Neural progenitor cell (in vitro differentiated cells): Measurements from ENCODE around the gene AUNIP. TPM values are rescaled to one million over a fixed set of nuclear protein-coding genes. Genes with fewer than 3 reads are reported as not detected.

ENCODE experiments used
- DNase-seq: peaks from one replicate; pipeline ENCODE4 v3.0.0-alpha.2; 2016; ENCODE audit warnings: low spot score
- H2AFZ ChIP-seq: fragments of 200-600 bp; sonication (generic); replicated peaks from 2 replicates; pipeline ENCODE4 v1.6.1; 2016; ENCODE audit warnings: antibody characterized with exemption
- H3F3A ChIP-seq: fragments of 200-600 bp; sonication (generic); 2 replicates; pipeline ENCODE4 v1.6.1; 2016; ENCODE audit warnings: antibody characterized with exemption, low read depth
- H3K27ac ChIP-seq: fragments of 200-600 bp; sonication (generic); 2 replicates; pipeline ENCODE4 v1.5.1; 2016; ENCODE audit warnings: mild to moderate bottlenecking
- H3K27me3 ChIP-seq: fragments of 200-600 bp; sonication (generic); 2 replicates; pipeline ENCODE4 v1.6.1; 2016; ENCODE audit warnings: mild to moderate bottlenecking, moderate library complexity
- H3K36me3 ChIP-seq: fragments of 200-600 bp; sonication (generic); 2 replicates; pipeline ENCODE4 v1.5.1; 2016
- H3K4me1 ChIP-seq: fragments of 200-600 bp; sonication (generic); 2 replicates; pipeline ENCODE4 v1.6.1; 2016; ENCODE audit warnings: mixed run types
- H3K4me2 ChIP-seq: fragments of 200-600 bp; sonication (generic); 2 replicates; pipeline ENCODE4 v1.6.1; 2016
- H3K4me3 ChIP-seq: fragments of 200-600 bp; sonication (generic); 2 replicates; pipeline ENCODE4 v1.5.1; 2016
- H3K79me2 ChIP-seq: fragments of 200-600 bp; sonication (generic); 2 replicates; pipeline ENCODE4 v1.6.1; 2016; ENCODE audit warnings: low read depth
- H3K9ac ChIP-seq: fragments of 200-600 bp; sonication (generic); 2 replicates; pipeline ENCODE4 v1.6.1; 2016
- H3K9me3 ChIP-seq: fragments of 200-600 bp; sonication (generic); 2 replicates; pipeline ENCODE4 v1.5.1; 2016; ENCODE audit warnings: low read depth
- H4K20me1 ChIP-seq: fragments of 200-600 bp; sonication (generic); 2 replicates; pipeline ENCODE4 v1.6.1; 2016; ENCODE audit warnings: low read depth
- H3K27ac Mint-ChIP-seq: 3 replicates; pipeline ENCODE4 v1.8.0; 2021; ENCODE audit warnings: mixed read lengths
- H3K27me3 Mint-ChIP-seq: 2 replicates; pipeline ENCODE4 v1.8.0; 2022; ENCODE audit warnings: low read depth, mild to moderate bottlenecking, inconsistent platforms, moderate library complexity, mixed read lengths; ENCODE audit not compliant: insufficient read depth
- H3K36me3 Mint-ChIP-seq: 3 replicates; pipeline ENCODE4 v1.8.0; 2021; ENCODE audit warnings: mixed read lengths
- H3K4me1 Mint-ChIP-seq: 3 replicates; pipeline ENCODE4 v1.8.0; 2021; ENCODE audit warnings: mixed read lengths
- H3K4me3 Mint-ChIP-seq: 3 replicates; pipeline ENCODE4 v1.8.0; 2021; ENCODE audit warnings: mild to moderate bottlenecking, moderate library complexity, mixed read lengths
- H3K9me3 Mint-ChIP-seq: 3 replicates; pipeline ENCODE4 v1.8.0; 2020; ENCODE audit warnings: mixed read lengths
- CTCF ChIP-seq: fragments of 200-600 bp; sonication (generic); IDR thresholded peaks from 2 replicates; pipeline ENCODE4 v1.5.1; 2017; ENCODE audit warnings: antibody characterized with exemption, mild to moderate bottlenecking
- EZH2 ChIP-seq: fragments of 200-600 bp; sonication (generic); IDR thresholded peaks from 2 replicates; pipeline ENCODE4 v1.6.1; 2017; ENCODE audit warnings: antibody characterized with exemption, mild to moderate bottlenecking, moderate library complexity
- EZH2phosphoT487 ChIP-seq: fragments of 200-600 bp; sonication (generic); IDR thresholded peaks from 2 replicates; pipeline ENCODE4 v1.6.1; 2017; ENCODE audit warnings: antibody characterized with exemption
- total RNA-seq: library from RNA; depleted of rRNA; stranded (reverse); fragments of >200 nt; gene quantifications from 2 replicates; pipeline ENCODE4 v1.2.3, GENCODE V29; 2015; ENCODE audit warnings: low replicate concordance

The AUNIP gene
- total RNA-seq, 1 donor from 2014 or later: 15.2 TPM

DNA sequence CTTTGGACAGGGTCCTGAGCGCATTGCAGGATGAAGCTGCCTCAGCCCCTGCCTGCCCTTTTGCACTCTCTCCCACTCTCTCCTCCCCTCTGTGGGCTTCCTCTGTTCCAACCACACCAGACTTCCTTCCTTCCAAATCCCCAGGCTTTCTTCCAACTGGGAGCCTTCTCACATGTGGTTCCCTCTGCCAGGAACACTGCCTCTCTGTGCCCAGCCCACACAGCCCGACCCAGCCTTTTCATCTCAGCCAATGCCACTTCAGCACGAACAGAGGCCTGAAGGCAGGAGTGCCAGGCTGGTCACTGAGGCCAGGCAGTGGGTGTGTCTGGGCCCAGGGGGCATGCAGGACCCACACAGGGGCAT is 53.4 kb downstream of the AUNIP start:
- H3K9me3 Mint-ChIP-seq: no peaks in the 10 kb centered on the region
- TF ChIP-seq EZH2phosphoT487 (no peak), CTCF (no peak), EZH2 (no peak)
- no peaks in the 10 kb centered on the region for H3K36me3 ChIP-seq
- no peak overlapping the region for H3K4me2 ChIP-seq
- peaks cover 39% of the 10 kb centered on the region for H4K20me1 ChIP-seq
- peaks cover 26% of the 10 kb centered on the region for H3F3A ChIP-seq
- peaks cover 9% of the 10 kb centered on the region for H3K36me3 Mint-ChIP-seq
- H3K9me3 ChIP-seq: no peaks in the 10 kb centered on the region
- no peak overlapping the region for H3K27ac ChIP-seq
- H3K4me3 ChIP-seq: no peak overlapping the region
- peaks cover 25% of the 10 kb centered on the region for H3K4me1 ChIP-seq
- H3K4me3 Mint-ChIP-seq: no peak overlapping the region
- peaks cover 9% of the 10 kb centered on the region for H3K27me3 Mint-ChIP-seq
- peaks cover 26% of the 10 kb centered on the region for H3K79me2 ChIP-seq
- no peak overlapping the region for H3K9ac ChIP-seq
- no peak overlapping the region for H2AFZ ChIP-seq
- peaks cover 41% of the 10 kb centered on the region for H3K4me1 Mint-ChIP-seq
- H3K27me3 ChIP-seq: no peaks in the 10 kb centered on the region
- DNase-seq: no peak
- H3K27ac Mint-ChIP-seq: peak overlapping the region; percentile 9

DNA sequence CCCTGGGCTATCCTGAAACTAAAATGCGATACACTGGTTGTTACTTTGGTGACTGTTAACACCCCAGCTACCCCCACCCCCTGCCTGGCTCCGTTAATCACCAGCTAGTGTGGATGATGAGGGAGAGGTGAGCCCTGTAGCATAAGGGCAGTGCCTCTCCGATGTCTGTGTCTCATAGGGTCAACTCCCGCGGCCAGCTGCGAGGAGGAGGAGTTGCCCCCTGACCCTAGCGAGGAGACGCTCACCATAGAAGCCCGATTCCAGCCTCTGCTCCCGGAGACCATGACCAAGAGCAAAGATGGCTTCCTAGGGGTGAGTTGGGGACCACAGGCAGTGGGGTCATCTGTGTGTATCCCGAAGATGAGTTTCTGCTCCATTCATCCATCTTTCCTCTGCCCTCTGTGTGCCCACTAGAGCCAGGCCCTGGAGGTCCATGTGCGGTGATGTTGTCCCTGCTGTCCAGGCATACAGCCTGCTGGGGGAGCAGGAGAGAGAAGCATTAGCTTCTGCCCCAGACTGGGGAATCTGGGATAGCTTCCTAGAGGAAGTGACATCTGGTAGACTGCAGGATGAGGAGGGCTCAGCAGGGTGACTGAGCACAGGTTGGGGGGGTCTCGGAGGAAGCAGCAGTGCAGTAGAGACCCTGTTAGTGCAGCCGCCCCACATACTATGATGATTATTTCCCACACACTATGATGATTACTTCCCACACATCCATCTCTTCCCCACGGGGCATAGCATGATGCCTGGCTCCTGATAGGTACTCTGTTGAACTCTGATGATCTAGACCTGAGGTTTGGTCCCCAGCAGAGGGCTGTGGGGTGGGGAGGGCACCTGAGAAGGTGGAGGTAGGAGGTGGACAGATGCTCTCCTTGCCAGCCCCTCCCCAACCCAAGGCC is 54.0 kb downstream of the AUNIP start:
- TF ChIP-seq CTCF: no peak
- no peak for TF ChIP-seq EZH2
- TF ChIP-seq EZH2phosphoT487: no peak
- Mint-ChIP-seq H3K4me1 (peaks cover 40% of the 10 kb centered on the region), H3K36me3 (peaks cover 9% of the 10 kb centered on the region), H3K27ac (peak overlapping the region; percentile 78), H3K4me3 (peak overlapping the region; percentile 65), H3K27me3 (peaks cover 9% of the 10 kb centered on the region), H3K9me3 (no peaks in the 10 kb centered on the region)
- peaks cover 26% of the 10 kb centered on the region for H3K4me1 ChIP-seq
- H3K4me3 ChIP-seq: no peak overlapping the region
- DNase-seq: no peak
- peaks cover 26% of the 10 kb centered on the region for H3F3A ChIP-seq
- H3K36me3 ChIP-seq: no peaks in the 10 kb centered on the region
- no peaks in the 10 kb centered on the region for H3K27me3 ChIP-seq
- no peak overlapping the region for H2AFZ ChIP-seq
- H3K4me2 ChIP-seq: no peak overlapping the region
- no peaks in the 10 kb centered on the region for H3K9me3 ChIP-seq
- peaks cover 34% of the 10 kb centered on the region for H4K20me1 ChIP-seq
- H3K27ac ChIP-seq: no peak overlapping the region
- no peak overlapping the region for H3K9ac ChIP-seq
- peaks cover 31% of the 10 kb centered on the region for H3K79me2 ChIP-seq

GRCh38 chr1:25804244-25804963 is 54.9 kb downstream of the AUNIP start:
- peaks cover 31% of the 10 kb centered on the region for H3K4me1 ChIP-seq
- H3K36me3 ChIP-seq: no peaks in the 10 kb centered on the region
- H3K4me2 ChIP-seq: peak overlapping the region; percentile 24
- Mint-ChIP-seq H3K9me3 (no peaks in the 10 kb centered on the region), H3K27ac (peak overlapping the region; percentile 78), H3K36me3 (peaks cover 6% of the 10 kb centered on the region), H3K4me3 (peak overlapping the region; percentile 65), H3K27me3 (peaks cover 11% of the 10 kb centered on the region), H3K4me1 (peaks cover 43% of the 10 kb centered on the region)
- peak overlapping the region; percentile 38 for H3K27ac ChIP-seq
- H4K20me1 ChIP-seq: peaks cover 33% of the 10 kb centered on the region
- DNase-seq: peak; percentile 25
- H3K9ac ChIP-seq: no peak overlapping the region
- H3F3A ChIP-seq: peaks cover 26% of the 10 kb centered on the region
- H2AFZ ChIP-seq: no peak overlapping the region
- no peaks in the 10 kb centered on the region for H3K9me3 ChIP-seq
- H3K4me3 ChIP-seq: no peak overlapping the region
- TF ChIP-seq CTCF: no peak
- TF ChIP-seq EZH2: no peak
- no peak for TF ChIP-seq EZH2phosphoT487
- peaks cover 31% of the 10 kb centered on the region for H3K79me2 ChIP-seq
- H3K27me3 ChIP-seq: peaks cover under 1% of the 10 kb centered on the region
